ENCODE results near the gene CCSAP.
"Not testable (repeated sequence)": the region's sequence is repeated elsewhere in the genome, so short reads cannot be mapped to it uniquely, and the experiment has no call there.

CCSAP gene

DNA sequence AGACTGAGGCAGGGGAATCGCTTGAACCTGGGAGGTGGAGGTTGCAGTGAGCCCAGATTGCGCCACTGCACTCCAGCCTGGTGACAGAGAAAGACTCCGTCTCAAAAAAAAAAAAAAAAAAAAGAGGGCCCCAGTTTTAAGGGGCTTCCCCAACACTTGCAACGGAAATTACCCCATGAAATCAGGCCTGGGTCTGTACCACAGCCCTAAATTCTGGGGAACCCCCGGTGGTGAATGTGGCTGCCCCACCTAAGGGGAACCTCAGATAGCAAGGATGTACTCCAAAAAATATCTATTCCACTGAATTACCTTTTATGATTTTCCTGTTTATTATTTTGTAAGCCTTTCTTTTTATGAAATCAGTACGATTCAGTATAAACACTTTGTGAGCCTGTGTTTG, 15.1 kb downstream of the CCSAP start:
- H3K4me3 ChIP-seq; H3K9me3 ChIP-seq; H3K4me1 ChIP-seq; DNase-seq (ENCODE audit: low spot score in 2 of 2); H3K27me3 ChIP-seq (ENCODE audit: low read depth); in situ Hi-C loops (cut with MboI; ENCODE audit: low sequenced_read_pairs): not testable (repeated sequence)
- H3K36me3 ChIP-seq (replicated peaks), result peaks cover 24% of the 10 kb centered on the region

DNA sequence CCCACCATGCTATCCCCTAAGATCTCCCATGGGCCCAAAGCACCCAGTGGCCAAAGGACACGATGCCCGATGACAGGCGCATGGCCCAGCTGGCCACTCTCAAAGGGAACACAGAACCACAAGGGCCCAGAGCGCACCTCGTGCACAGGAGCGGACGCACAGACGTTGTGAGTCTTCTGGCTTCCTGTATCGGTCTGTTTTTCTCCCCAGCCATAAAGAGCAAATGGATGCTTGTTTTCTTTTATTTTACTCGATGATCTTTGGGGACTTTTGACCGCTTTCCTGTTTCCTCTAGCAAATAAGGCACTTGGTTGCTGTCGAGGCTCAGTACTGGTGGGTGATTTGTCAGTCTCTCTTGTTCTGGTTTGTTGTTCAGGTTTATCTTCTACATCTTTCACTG, 16.2 kb downstream of the CCSAP start:
- Histone ChIP-seq H3K36me3 (replicated peaks) (peaks cover 24% of the 10 kb centered on the region), H3K9me3 (no peaks in the 10 kb centered on the region)
- in situ Hi-C loops (cut with MboI; ENCODE audit: low sequenced_read_pairs), result no loop called here

DNA sequence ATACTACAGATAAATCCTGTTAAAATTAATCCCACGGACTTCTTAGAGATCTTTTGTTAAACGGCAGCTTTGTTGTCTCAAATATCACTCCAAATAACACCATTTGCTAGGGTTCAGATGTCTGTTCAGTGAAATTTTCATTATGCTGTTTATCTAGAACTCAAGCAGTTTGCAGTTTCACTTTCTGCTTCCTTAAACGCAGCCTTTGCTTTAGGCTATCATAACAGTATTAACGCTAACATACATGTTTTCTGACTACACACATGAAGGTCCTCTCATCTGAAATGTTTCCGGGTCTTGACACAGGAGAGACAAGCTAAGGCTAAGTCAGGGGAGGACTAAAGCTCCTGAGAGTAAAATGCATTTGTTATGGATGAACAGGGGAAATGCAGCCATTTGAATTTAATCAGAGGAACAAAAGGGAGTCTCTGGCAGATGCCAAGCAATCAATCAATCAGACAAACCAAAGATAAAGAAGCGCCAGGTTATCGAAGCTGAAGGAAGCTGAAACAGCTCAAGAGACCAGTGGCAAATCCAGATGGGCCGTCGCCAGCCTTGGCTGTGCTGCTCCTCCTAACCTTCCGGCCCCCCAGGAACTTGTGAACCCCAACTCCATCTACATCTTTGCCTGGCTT, 16.9 kb downstream of the CCSAP start:
- DNase-seq (ENCODE audit: low spot score in 2 of 2), result no peak
- Histone ChIP-seq H3K9me3 (no peaks in the 10 kb centered on the region), H3K4me1 (peaks cover 12% of the 10 kb centered on the region), H3K36me3 (replicated peaks) (peaks cover 28% of the 10 kb centered on the region), H3K27me3 (ENCODE audit: low read depth) (no peaks in the 10 kb centered on the region), H3K4me3 (no peak overlapping the region)
- in situ Hi-C loops (cut with MboI; ENCODE audit: low sequenced_read_pairs), result no loop called here

More for the DNA sequence above, 16.2 kb downstream of the CCSAP start:
- Histone ChIP-seq H3K4me3 (no peak overlapping the region), H3K27me3 (ENCODE audit: low read depth) (no peaks in the 10 kb centered on the region), H3K4me1 (peaks cover 5% of the 10 kb centered on the region)
- DNase-seq (ENCODE audit: low spot score in 2 of 2), result no peak

DNA sequence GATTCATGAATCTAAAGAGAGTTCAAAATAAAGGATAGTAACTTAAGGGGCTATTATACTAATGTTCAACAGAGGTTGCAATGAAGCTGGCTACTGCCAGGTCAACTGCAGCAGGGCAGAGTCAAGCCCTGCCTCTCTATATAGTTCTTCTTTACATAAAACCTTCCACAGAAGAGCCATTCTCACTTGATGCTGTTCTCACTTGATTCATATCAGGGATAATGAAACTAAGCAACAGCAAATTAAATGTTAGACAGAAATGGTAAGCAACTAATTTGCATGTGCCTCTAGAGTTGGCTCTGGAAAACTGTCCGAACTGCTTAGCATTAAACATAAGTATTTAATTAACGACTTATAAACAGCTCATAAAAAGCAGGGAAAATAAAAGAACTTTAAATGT, 17.4 kb downstream of the CCSAP start:
- in situ Hi-C loops (cut with MboI; ENCODE audit: low sequenced_read_pairs), result no loop called here
- peaks cover 32% of the 10 kb centered on the region for H3K36me3 ChIP-seq (replicated peaks)
- H3K9me3 ChIP-seq, result no peaks in the 10 kb centered on the region
- no peak overlapping the region for H3K4me3 ChIP-seq
- no peak for DNase-seq (ENCODE audit: low spot score in 2 of 2)
- no peaks in the 10 kb centered on the region for H3K27me3 ChIP-seq (ENCODE audit: low read depth)
- H3K4me1 ChIP-seq, result peaks cover 16% of the 10 kb centered on the region

DNA sequence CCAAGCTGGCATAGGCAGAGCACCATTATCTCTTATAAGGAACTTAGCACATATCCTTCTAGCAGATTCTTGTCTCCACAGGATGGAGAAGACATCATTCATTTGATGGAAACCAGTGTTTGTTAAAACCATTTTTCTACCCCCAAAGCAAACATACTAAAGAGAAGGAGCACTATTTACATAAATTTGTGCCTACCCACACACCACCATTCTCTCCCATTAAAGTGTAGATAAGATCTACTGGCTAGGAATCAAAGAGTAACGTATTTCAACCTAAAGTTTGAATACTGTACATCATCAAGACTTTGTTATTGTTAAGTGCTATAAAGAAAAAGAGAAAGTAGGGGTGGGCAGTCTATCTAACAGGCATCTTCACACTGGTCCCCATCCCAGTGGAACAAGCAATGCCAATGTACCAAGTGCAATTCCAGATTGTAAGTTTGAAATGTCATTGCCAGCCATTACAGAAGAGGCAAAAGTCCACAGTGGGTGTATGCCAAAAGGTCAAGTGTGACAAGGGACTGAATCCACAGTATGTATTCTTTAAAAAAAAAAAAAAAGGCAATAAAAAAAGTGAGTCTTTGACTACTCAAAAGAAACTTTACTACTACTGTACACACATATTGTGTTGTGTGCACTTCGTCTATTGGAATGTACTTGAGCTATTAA, 18.8 kb downstream of the CCSAP start:
- no peak for DNase-seq (ENCODE audit: low spot score in 2 of 2)
- Histone ChIP-seq H3K27me3 (ENCODE audit: low read depth) (no peaks in the 10 kb centered on the region), H3K9me3 (no peaks in the 10 kb centered on the region), H3K36me3 (replicated peaks) (peaks cover 32% of the 10 kb centered on the region), H3K4me1 (peaks cover 16% of the 10 kb centered on the region), H3K4me3 (no peak overlapping the region)
- in situ Hi-C loops (cut with MboI; ENCODE audit: low sequenced_read_pairs), result no loop called here

DNA sequence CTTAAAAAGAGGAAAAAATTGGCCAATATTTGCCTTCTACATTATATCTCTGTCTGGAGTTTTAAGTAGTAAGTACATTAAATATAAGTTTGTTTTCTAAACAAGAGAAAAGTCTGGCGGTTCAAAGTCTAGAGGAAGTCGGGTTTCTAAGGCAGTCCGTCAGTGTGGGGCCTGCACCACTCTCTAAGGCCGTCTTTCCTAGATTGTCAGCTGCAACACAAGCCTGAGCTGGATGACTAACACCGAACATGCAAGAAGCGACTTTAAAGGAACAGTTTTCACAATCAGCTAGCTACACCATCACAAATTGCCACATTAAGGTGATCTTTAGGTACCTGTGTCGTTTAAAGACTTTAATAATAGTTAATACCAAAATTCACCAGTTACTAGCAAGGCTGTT, 19.6 kb downstream of the CCSAP start:
- no peaks in the 10 kb centered on the region for H3K9me3 ChIP-seq
- peaks cover 16% of the 10 kb centered on the region for H3K4me1 ChIP-seq
- H3K4me3 ChIP-seq, result no peak overlapping the region
- DNase-seq (ENCODE audit: low spot score in 2 of 2), result no peak
- in situ Hi-C loops (cut with MboI; ENCODE audit: low sequenced_read_pairs), result no loop called here
- H3K27me3 ChIP-seq (ENCODE audit: low read depth), result no peaks in the 10 kb centered on the region
- peaks cover 32% of the 10 kb centered on the region for H3K36me3 ChIP-seq (replicated peaks)

DNA sequence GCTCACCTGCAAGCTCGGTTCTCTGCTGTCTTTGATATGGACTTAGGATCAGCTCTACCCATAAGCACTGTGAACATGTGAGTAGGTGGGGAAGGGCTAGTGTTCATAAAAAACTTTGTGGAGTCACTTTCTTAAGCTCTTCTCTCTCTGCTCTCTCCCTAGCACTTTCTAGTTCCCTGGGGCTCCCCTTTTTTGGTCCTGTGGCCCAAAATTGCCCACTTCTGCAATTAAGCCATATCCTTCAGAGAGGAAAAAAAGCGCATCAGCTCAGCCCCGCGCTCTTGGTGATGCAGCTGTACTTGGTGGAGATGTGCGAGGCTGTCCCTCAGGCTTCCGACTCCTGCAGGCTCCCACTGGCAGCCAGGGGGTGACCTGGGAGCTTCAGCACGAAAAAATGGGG, 23.4 kb downstream of the CCSAP start:
- in situ Hi-C loops (cut with MboI; ENCODE audit: low sequenced_read_pairs), result no loop called here

DNA sequence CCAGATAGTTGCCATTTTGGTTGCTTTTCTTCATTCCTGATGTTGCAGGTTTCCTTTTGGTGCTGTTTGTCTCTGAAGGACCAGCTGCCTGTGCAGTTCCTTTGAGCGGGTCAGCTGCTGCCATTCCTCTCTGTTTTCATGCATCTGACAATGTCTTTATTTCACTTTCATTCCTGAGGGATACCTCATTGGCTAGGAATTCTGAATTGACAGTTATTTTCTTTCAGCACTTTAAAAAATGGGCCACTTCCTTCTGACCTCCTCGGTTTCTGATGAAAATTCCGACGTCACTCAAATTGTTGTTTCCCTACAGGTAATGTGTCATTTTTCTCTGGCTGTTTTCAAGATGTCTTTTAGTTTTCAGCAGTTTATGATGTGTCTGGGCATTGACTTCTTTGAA, 24.8 kb downstream of the CCSAP start:
- H3K4me1 ChIP-seq, result peaks cover 11% of the 10 kb centered on the region
- H3K27me3 ChIP-seq (ENCODE audit: low read depth), result no peaks in the 10 kb centered on the region
- peaks cover 11% of the 10 kb centered on the region for H3K36me3 ChIP-seq (replicated peaks)
- H3K4me3 ChIP-seq, result no peak overlapping the region
- in situ Hi-C loops (cut with MboI; ENCODE audit: low sequenced_read_pairs), result no loop called here
- no peaks in the 10 kb centered on the region for H3K9me3 ChIP-seq
- DNase-seq (ENCODE audit: low spot score in 2 of 2), result no peak

More for the DNA sequence above, 23.4 kb downstream of the CCSAP start:
- Histone ChIP-seq H3K4me1 (peaks cover 11% of the 10 kb centered on the region), H3K4me3 (no peak overlapping the region), H3K27me3 (ENCODE audit: low read depth) (no peaks in the 10 kb centered on the region), H3K36me3 (replicated peaks) (peaks cover 19% of the 10 kb centered on the region), H3K9me3 (no peaks in the 10 kb centered on the region)
- no peak for DNase-seq (ENCODE audit: low spot score in 2 of 2)

DNA sequence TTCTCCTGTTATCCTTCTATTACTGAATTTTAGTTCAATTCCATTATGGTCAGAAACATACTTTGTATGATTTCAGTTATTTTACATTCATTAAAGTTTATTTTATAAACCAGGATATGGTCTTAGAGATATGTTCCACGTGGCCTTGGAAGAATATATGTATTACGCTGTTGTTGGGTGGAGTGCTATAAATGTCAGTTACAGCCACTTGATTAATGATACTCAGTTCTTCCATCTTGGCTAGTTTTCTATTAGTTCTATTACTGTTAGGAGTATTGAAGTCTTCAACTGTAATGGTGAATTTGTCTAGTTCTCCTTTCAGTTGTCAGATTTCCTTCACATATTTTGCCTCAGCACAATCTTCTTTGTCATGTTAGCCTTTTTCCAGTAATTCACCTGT, 26.7 kb downstream of the CCSAP start:
- H3K27me3 ChIP-seq (ENCODE audit: low read depth), result no peaks in the 10 kb centered on the region
- peaks cover 6% of the 10 kb centered on the region for H3K4me1 ChIP-seq
- H3K36me3 ChIP-seq (replicated peaks), result peaks cover 6% of the 10 kb centered on the region
- in situ Hi-C loops (cut with MboI; ENCODE audit: low sequenced_read_pairs), result no loop called here
- no peaks in the 10 kb centered on the region for H3K9me3 ChIP-seq
- no peak for DNase-seq (ENCODE audit: low spot score in 2 of 2)
- H3K4me3 ChIP-seq, result no peak overlapping the region

DNA sequence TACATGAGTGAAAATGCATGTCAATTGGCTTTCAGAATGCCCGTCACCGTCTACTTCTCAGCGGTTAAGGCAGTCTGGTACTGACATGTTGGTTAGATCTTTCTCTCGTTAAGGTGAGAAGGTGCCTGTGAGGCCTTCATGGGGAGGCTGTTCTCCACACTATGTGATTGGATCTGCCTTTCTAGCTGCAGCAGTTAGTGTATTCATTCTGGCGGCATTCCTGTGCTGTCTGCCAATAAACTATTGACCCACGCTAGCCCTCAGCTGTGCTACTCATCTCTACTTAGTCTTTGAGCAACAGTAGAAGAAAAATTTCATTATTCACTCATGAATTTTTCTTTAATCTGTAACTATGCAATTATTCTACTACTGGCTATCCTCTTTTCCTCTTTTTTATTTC, 32.0 kb downstream of the CCSAP start:
- no peaks in the 10 kb centered on the region for H3K9me3 ChIP-seq
- in situ Hi-C loops (cut with MboI; ENCODE audit: low sequenced_read_pairs), result no loop called here

DNA sequence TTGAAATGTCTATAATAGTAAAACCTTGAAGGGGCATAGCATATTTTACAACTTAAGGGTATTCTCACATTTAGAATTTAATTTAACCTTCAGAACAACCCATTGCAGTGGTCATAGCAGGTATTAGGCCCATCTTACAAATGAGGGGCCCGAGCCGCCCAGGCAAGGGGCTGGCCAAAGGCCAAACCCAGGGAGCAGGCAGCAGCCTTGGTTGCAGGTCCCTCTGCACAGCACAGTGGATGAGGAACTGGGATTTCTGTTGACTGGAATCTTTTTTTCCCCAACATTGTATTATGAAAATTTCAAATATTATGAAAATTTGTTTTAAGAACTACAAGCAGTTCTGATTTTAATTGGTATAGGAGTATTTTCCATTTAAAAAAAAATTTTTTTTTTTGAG, 33.2 kb downstream of the CCSAP start:
- in situ Hi-C loops (cut with MboI; ENCODE audit: low sequenced_read_pairs), result no loop called here
- Histone ChIP-seq H3K36me3 (replicated peaks) (peaks cover 5% of the 10 kb centered on the region; the same call in 1 of the 2 replicates), H3K4me3 (no peak overlapping the region), H3K4me1 (no peaks in the 10 kb centered on the region), H3K9me3 (no peaks in the 10 kb centered on the region), H3K27me3 (ENCODE audit: low read depth) (no peaks in the 10 kb centered on the region)
- DNase-seq (ENCODE audit: low spot score in 2 of 2), result no peak

More for the DNA sequence above, 32.0 kb downstream of the CCSAP start:
- H3K4me3 ChIP-seq, result no peak overlapping the region
- DNase-seq (ENCODE audit: low spot score in 2 of 2), result no peak
- H3K4me1 ChIP-seq, result no peaks in the 10 kb centered on the region
- H3K36me3 ChIP-seq (replicated peaks), result peaks cover 5% of the 10 kb centered on the region; the same call in 1 of the 2 replicates
- no peaks in the 10 kb centered on the region for H3K27me3 ChIP-seq (ENCODE audit: low read depth)

DNA sequence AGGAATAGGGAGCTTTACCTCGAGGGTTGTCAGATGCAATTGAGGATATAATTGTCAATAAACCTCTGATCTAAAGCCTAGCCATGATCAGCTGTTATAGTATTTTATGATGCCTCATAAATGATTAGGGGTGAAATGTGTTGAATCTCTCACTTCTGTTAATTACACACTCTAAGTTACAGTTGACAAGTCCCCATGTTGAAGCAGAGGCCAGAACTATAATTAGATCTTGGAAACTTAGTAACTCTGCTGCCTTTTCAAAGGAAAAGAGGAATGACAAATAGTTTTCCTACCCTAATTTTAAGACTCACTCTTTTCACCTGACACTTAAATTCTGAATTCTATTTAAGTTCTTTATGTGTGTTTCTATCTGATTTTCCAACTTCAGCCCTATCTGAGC, 33.8 kb downstream of the CCSAP start:
- no peaks in the 10 kb centered on the region for H3K27me3 ChIP-seq (ENCODE audit: low read depth)
- no peak for DNase-seq (ENCODE audit: low spot score in 2 of 2)
- in situ Hi-C loops (cut with MboI; ENCODE audit: low sequenced_read_pairs), result no loop called here
- no peaks in the 10 kb centered on the region for H3K4me1 ChIP-seq
- no peaks in the 10 kb centered on the region for H3K9me3 ChIP-seq
- H3K36me3 ChIP-seq (replicated peaks), result peaks cover 8% of the 10 kb centered on the region
- H3K4me3 ChIP-seq, result no peak overlapping the region

DNA sequence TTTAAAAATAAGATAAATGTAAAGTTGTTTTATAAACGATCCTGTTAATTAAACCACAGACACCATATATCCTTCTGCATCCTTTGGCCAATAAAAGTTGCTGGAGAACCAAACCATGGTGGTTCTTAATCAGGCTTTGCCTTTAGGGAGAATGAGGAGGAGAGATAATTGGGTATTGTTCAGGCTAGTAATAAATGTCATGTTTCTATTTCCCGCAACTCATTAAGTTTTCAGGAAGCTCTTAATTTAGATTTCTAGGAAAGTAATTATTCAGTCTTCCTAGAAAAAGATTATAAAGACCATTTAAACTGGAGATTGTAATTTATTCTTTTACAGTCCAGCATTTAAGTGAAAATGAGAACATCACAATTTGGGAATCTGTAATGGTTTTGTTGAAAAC, 37.5 kb downstream of the CCSAP start:
- in situ Hi-C loops (cut with MboI; ENCODE audit: low sequenced_read_pairs), result no loop called here
- Histone ChIP-seq H3K4me3 (no peak overlapping the region), H3K4me1 (no peaks in the 10 kb centered on the region), H3K27me3 (ENCODE audit: low read depth) (no peaks in the 10 kb centered on the region), H3K36me3 (replicated peaks) (peaks cover 26% of the 10 kb centered on the region), H3K9me3 (no peaks in the 10 kb centered on the region)
- DNase-seq (ENCODE audit: low spot score in 2 of 2), result no peak

DNA sequence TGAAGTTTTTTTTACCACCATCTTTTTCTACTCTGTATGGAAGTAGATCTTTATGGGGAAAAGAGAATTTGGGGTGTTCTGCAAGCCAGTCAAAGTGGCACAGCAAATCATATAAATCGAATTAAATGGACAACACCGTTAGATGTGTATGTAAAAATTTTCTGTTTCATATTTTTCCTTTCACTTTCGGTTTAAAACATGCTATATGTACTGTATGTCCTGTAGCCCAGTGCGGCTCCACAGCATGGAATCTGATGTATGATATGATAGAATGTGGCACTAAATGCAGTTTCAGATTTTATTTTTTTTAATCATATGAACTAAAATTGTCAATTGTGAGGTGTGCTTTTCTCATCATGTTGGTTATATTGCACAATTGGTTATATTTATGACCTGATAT, 39.0 kb downstream of the CCSAP start:
- Histone ChIP-seq H3K4me1 (no peaks in the 10 kb centered on the region), H3K9me3 (no peaks in the 10 kb centered on the region), H3K27me3 (ENCODE audit: low read depth) (no peaks in the 10 kb centered on the region), H3K4me3 (no peak overlapping the region), H3K36me3 (replicated peaks) (peaks cover 40% of the 10 kb centered on the region)
- DNase-seq (ENCODE audit: low spot score in 2 of 2), result no peak
- in situ Hi-C loops (cut with MboI; ENCODE audit: low sequenced_read_pairs), result no loop called here
